IMR-90 (cell line): ENCODE data around the gene DUSP12. TPM values are rescaled to one million over a fixed set of nuclear protein-coding genes. Genes with fewer than 3 reads are reported as not detected.

Source experiments
- ATAC-seq: fragments of 200-7000 bp; cut with Tn5 transposase; 2 replicates; pipeline ENCODE4 v1.9.1; 2020; ENCODE audit warnings: low read depth, mild to moderate bottlenecking, moderate library complexity
- BruUV-seq: library from RNA; stranded (reverse); fragments of 400-500 nt; replicated peaks from 2 replicates; lab custom pipeline; 2021; lab: Mats Ljungman, UMichigan
- CTCF ChIA-PET: fragments of 300-600 bp; formaldehyde crosslinking; extraction: SDS; loops from one replicate; lab custom pipeline; 2021; ENCODE audit warnings: antibody characterized with exemption; lab: Yijun Ruan, JAX
- POLR2A ChIA-PET: fragments of 300-600 bp; sonication (Branson Sonifier 250); formaldehyde crosslinking; loops from one replicate; lab custom pipeline; 2022; ENCODE audit warnings: antibody characterized with exemption; ENCODE audit not compliant: unreplicated experiment; lab: Charles Lee
- DNase-seq: peaks from one replicate; pipeline ENCODE4 v3.0.0; 2013
- H2AFZ ChIP-seq: replicated peaks from 2 replicates; pipeline ENCODE3; 2013; ENCODE audit warnings: low read length, mild to moderate bottlenecking; ENCODE audit not compliant: poor library complexity
- H2AK5ac ChIP-seq: 2 replicates; pipeline ENCODE4 v1.6.1; 2013; ENCODE audit warnings: low read depth, low read length, inconsistent platforms
- H2AK9ac ChIP-seq: replicated peaks from 2 replicates; pipeline ENCODE3; 2013; ENCODE audit warnings: mild to moderate bottlenecking, low read depth, low read length, moderate library complexity; ENCODE audit not compliant: poor library complexity
- H2BK120ac ChIP-seq: 2 replicates; pipeline ENCODE4 v1.6.1; 2013; ENCODE audit warnings: low read depth, low read length, inconsistent platforms
- H2BK15ac ChIP-seq: 3 replicates; pipeline ENCODE4 v1.6.1; 2013; ENCODE audit warnings: low read depth, low read length, inconsistent platforms
- H2BK20ac ChIP-seq: 2 replicates; pipeline ENCODE4 v1.6.1; 2013; ENCODE audit warnings: low read depth, mild to moderate bottlenecking, inconsistent platforms, low read length, moderate library complexity
- H2BK5ac ChIP-seq: 2 replicates; pipeline ENCODE4 v1.6.1; 2013; ENCODE audit warnings: mild to moderate bottlenecking, low read depth, low read length, inconsistent platforms; ENCODE audit not compliant: poor library complexity, severe bottlenecking
- H3K14ac ChIP-seq: replicated peaks from 2 replicates; pipeline ENCODE4 v1.6.1; 2013; ENCODE audit warnings: low read depth, low read length, inconsistent platforms
- H3K18ac ChIP-seq: 2 replicates; pipeline ENCODE4 v1.6.1; 2013; ENCODE audit warnings: low read depth, low read length, control low read depth
- H3K23ac ChIP-seq: 2 replicates; pipeline ENCODE4 v1.6.1; 2013; ENCODE audit warnings: low read depth, low read length, inconsistent platforms
- H3K27ac ChIP-seq: 2 replicates; pipeline ENCODE4 v1.5.1; 2013; ENCODE audit warnings: mild to moderate bottlenecking, control low read depth, low read length; ENCODE audit not compliant: insufficient read depth
- H3K27me3 ChIP-seq: 2 replicates; pipeline ENCODE4 v1.6.1; 2013; ENCODE audit warnings: low read length; ENCODE audit not compliant: control insufficient read depth, insufficient read depth
- H3K36me3 ChIP-seq: 2 replicates; pipeline ENCODE4 v1.6.1; 2013; ENCODE audit warnings: low read length, mixed read lengths; ENCODE audit not compliant: control insufficient read depth, insufficient read depth
- H3K4ac ChIP-seq: 2 replicates; pipeline ENCODE4 v1.6.1; 2013; ENCODE audit warnings: low read depth, low read length, inconsistent platforms
- H3K4me1 ChIP-seq: 2 replicates; pipeline ENCODE4 v1.6.1; 2013; ENCODE audit warnings: low read length, mixed read lengths; ENCODE audit not compliant: control insufficient read depth, insufficient read depth
- H3K4me2 ChIP-seq: 2 replicates; pipeline ENCODE4 v1.6.1; 2013; ENCODE audit warnings: low read depth, mild to moderate bottlenecking, control low read depth, low read length, moderate library complexity
- H3K4me3 ChIP-seq: 2 replicates; pipeline ENCODE4 v1.5.1; 2013; ENCODE audit warnings: low read depth, mild to moderate bottlenecking, control low read depth, low read length, moderate library complexity; ENCODE audit not compliant: insufficient read depth
- H3K56ac ChIP-seq: 2 replicates; pipeline ENCODE4 v1.6.1; 2013; ENCODE audit warnings: low read length, inconsistent platforms; ENCODE audit not compliant: insufficient read depth; ENCODE audit errors: extremely low read depth
- H3K79me1 ChIP-seq, 2 experiments: 2 replicates each; pipeline ENCODE4 v1.6.1; 2013; ENCODE audit warnings: low read length in 2 of 2, inconsistent platforms in 1 of 2, low read depth in 1 of 2
- H3K9ac ChIP-seq: 2 replicates; pipeline ENCODE4 v1.6.1; 2013; ENCODE audit warnings: low read depth, low read length, control low read depth
- H3K9me1 ChIP-seq: 2 replicates; pipeline ENCODE4 v1.6.1; 2013; ENCODE audit warnings: low read length, inconsistent platforms; ENCODE audit not compliant: insufficient read depth
- H3K9me3 ChIP-seq: 2 replicates; pipeline ENCODE4 v1.6.1; 2013; ENCODE audit warnings: low read length; ENCODE audit not compliant: control insufficient read depth, insufficient read depth
- H4K20me1 ChIP-seq: 2 replicates; pipeline ENCODE4 v1.6.1; 2013; ENCODE audit warnings: low read length, inconsistent platforms; ENCODE audit not compliant: insufficient read depth
- H4K5ac ChIP-seq: 2 replicates; pipeline ENCODE4 v1.6.1; 2013; ENCODE audit warnings: mild to moderate bottlenecking, low read depth, low read length, control low read depth
- H4K8ac ChIP-seq, 2 experiments: 2 replicates each; pipeline ENCODE4 v1.6.1; 2013; ENCODE audit warnings: low read depth in 2 of 2, low read length in 2 of 2, control low read depth in 1 of 2, inconsistent platforms in 1 of 2
- H4K91ac ChIP-seq: 2 replicates; pipeline ENCODE4 v1.6.1; 2013; ENCODE audit warnings: low read depth, low read length, inconsistent platforms; ENCODE audit not compliant: insufficient read depth
- MAFK ChIP-seq: IDR thresholded peaks from 2 replicates; pipeline ENCODE4 v1.6.1; 2012; ENCODE audit warnings: low read depth, low read length, improper control_type of control experiment
- MXI1 ChIP-seq: IDR thresholded peaks from 2 replicates; pipeline ENCODE4 v1.6.1; 2012; ENCODE audit warnings: low read depth, mild to moderate bottlenecking, low read length, moderate library complexity, borderline replicate concordance
- NFE2L2 ChIP-seq: fragments of 150-350 bp; IDR thresholded peaks from 2 replicates; pipeline ENCODE4 v1.6.1; 2016; ENCODE audit warnings: low read depth, mild to moderate bottlenecking, low read length
- POLR2A ChIP-seq: IDR thresholded peaks from 2 replicates; pipeline ENCODE4 v1.6.1; 2012; ENCODE audit warnings: mild to moderate bottlenecking, low read depth, low read length
- RAD21 ChIP-seq: IDR thresholded peaks from 2 replicates; pipeline ENCODE4 v1.6.1; 2012; ENCODE audit warnings: low read length, improper control_type of control experiment
- RFX5 ChIP-seq: IDR thresholded peaks from 2 replicates; pipeline ENCODE4 v1.8.0; 2012; ENCODE audit warnings: low read depth, mild to moderate bottlenecking, low read length, moderate library complexity
- SMC3 ChIP-seq: fragments of 150-350 bp; IDR thresholded peaks from 2 replicates; pipeline ENCODE4 v1.6.1; 2016; ENCODE audit warnings: low read depth, mild to moderate bottlenecking, antibody characterized with exemption, low read length, moderate library complexity
- WGBS, 2 experiments: methylation state at CpG; one replicate each; pipeline versions ENCODE4 v1.1.5 to v1.1.7; 2013; ENCODE audit warnings: missing lambda C conversion rate in 2 of 2; ENCODE audit not compliant: insufficient read length in 1 of 2; ENCODE audit errors: extremely low coverage in 2 of 2; 5-methylcytosine and 5-hydroxymethylcytosine counted together
- dilution Hi-C: fragments of 300-500 bp; cut with HindIII; formaldehyde crosslinking; loops from one replicate; pipeline ENCODE4 v1.14.3; 2018; ENCODE audit warnings: low sequenced_read_pairs; ENCODE audit not compliant: unreplicated experiment
- in situ Hi-C: fragments of 300-500 bp; cut with MboI; formaldehyde crosslinking; loops from 3 replicates; pipeline ENCODE4 v1.14.3; 2019; ENCODE audit warnings: low sequenced_read_pairs, inconsistent platforms, mixed read lengths
- intact Hi-C: fragments of 100-400 bp; cut with micrococcal nuclease; formaldehyde crosslinking; loops from 2 replicates; pipeline ENCODE4 v1.10.0; 2022
- polyA plus RNA-seq, 3 experiments: library from polyadenylated mRNA; depleted of rRNA; stranded (reverse); fragments of >200 nt; gene quantifications; 2 replicates each; pipeline ENCODE4 v1.2.3, GENCODE V29; 2012; ENCODE audit warnings: low replicate concordance in 1 of 3
- total RNA-seq: library from RNA; depleted of rRNA; stranded (reverse); fragments of >200 nt; gene quantifications from 2 replicates; pipeline ENCODE4 v1.2.3, GENCODE V29; 2012
- TF ChIP-seq, protein P1 (sequence below): conservative IDR thresholded peaks from 2 replicates; pipeline ENCODE4 v1.5.1; 2012; ENCODE audit warnings: mild to moderate bottlenecking, low read depth, low read length, improper control_type of control experiment

DUSP12 gene
- total and polyA plus RNA-seq, 2 of the 4 experiments (the other 2 are of a cell fraction), result 31.5 to 35.6 TPM

DNA sequence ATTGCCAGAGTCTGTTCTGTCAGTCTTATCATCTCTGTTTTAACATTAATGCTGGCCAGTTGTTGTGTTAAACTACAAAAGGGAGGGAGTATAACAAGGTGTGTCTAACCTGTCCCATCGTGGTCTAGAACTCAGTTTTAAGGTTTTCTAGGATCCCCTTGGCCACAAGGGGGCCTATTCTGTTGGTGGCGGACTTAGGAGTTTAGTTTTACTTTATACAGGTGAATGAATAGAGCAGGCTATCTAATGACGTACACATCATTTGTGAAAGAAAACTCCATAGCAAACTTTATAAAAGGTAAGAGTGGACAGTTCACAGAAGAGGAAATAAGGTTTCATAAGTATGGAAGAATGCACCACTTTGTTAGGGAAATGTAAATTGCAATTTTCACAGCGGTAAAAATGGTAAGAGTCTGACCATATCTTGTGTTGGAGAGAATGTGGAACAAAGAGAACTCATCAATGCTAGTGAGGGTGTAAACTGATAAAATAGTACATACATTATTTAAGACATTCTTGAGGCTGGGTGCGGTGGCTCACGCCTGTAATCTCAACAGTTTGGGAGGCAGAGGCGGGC is 14.0 kb downstream of the DUSP12 start:
- Histone ChIP-seq H3K18ac (no peak overlapping the region), H2AFZ (no peak overlapping the region), H4K8ac (no peak overlapping the region), H3K4me1 (no peaks in the 10 kb centered on the region), H2BK15ac (no peak overlapping the region), H4K5ac (no peak overlapping the region), H2BK120ac (no peak overlapping the region), H3K27ac (no peak overlapping the region), H2BK20ac (no peak overlapping the region), H3K9ac (no peak overlapping the region), H3K79me1 (peaks cover 3 to 20% of the 10 kb centered on the region in 2 experiments; a peak in 2 of 4 replicates), H3K56ac (no peak overlapping the region), H3K27me3 (no peaks in the 10 kb centered on the region), H2BK5ac (no peak overlapping the region), H4K91ac (no peak overlapping the region), H3K9me3 (no peaks in the 10 kb centered on the region), H3K9me1 (peaks cover 2% of the 10 kb centered on the region; the same call in 1 of the 2 replicates), H4K20me1 (no peaks in the 10 kb centered on the region), H3K14ac (no peak overlapping the region), H3K4me3 (no peak overlapping the region), H3K36me3 (no peaks in the 10 kb centered on the region), H2AK9ac (no peak overlapping the region), H2AK5ac (no peak overlapping the region), H3K23ac (no peak overlapping the region), H3K4ac (no peak overlapping the region), H3K4me2 (no peak overlapping the region)
- ATAC-seq (no peak), DNase-seq (no peak)
- TF ChIP-seq MAFK (no peak), MXI1 (no peak), NFE2L2 (no peak), RFX5 (no peak), SMC3 (0 out of 2 replicates have a peak, but pooled peaks have one; percentile 12), RAD21 (peak; percentile 7; the same call in 1 of the 2 replicates), POLR2A (no peak)
- TF ChIP-seq, protein P1, sequence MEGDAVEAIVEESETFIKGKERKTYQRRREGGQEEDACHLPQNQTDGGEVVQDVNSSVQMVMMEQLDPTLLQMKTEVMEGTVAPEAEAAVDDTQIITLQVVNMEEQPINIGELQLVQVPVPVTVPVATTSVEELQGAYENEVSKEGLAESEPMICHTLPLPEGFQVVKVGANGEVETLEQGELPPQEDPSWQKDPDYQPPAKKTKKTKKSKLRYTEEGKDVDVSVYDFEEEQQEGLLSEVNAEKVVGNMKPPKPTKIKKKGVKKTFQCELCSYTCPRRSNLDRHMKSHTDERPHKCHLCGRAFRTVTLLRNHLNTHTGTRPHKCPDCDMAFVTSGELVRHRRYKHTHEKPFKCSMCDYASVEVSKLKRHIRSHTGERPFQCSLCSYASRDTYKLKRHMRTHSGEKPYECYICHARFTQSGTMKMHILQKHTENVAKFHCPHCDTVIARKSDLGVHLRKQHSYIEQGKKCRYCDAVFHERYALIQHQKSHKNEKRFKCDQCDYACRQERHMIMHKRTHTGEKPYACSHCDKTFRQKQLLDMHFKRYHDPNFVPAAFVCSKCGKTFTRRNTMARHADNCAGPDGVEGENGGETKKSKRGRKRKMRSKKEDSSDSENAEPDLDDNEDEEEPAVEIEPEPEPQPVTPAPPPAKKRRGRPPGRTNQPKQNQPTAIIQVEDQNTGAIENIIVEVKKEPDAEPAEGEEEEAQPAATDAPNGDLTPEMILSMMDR, result peak; percentile 37
- dilution Hi-C loops, result no loop called here
- no CpG with 5 or more reads among the region's 7 CpGs for WGBS, 2 experiments
- no TSS peak for BruUV-seq
- in situ Hi-C loops, result no loop called here
- intact Hi-C loops, result loop anchor here (10.0 kb wide), 1 partner anchor 761 kb away; no protein-coding TSS in a partner anchor
- CTCF ChIA-PET, result no interaction called here
- POLR2A ChIA-PET, result no interaction called here
